Measurements from ENCODE around the gene OIT3. TPM values are rescaled to one million over a fixed set of nuclear protein-coding genes. Genes with fewer than 3 reads are reported as not detected.

OIT3 gene
- under 0.01 TPM in 1 of 2 replicates, not detected in the other for total RNA-seq

DNA sequence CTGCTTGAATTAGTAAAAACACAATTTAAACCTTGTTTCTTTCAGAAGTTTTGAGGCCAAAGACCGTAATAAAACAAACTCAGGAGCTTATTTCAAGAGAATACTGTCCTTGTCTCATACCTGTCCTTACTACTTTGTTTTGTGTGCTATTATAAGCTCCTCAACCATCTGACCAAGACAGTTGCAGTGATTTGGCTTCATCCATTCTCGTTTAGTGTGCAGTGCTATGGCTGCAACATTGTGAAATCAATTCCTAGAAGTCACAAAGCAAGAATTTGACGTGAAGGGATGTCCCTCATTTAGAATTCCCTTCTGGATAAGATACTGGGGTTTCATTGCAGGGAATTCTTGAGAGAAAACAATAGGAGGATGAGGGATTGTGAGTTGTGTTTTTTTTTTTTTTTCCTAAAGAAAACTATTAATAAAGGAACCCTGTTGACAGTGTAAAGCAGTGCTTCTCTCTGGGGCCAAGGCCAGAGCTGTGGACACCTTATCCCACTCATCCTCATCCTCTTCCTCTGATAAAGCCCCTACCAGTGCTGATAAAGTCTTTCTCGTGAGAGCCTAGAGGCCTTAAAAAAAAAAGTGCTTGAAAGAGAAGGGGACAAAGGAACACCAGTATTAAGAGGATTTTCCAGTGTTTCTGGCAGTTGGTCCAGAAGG lies at the start of gene OIT3:
OIT3 (plus strand) TSS at position 604 of the 663 bp plus-strand sequence. CDS start 60 bp downstream, outside the sequence.

DNA sequence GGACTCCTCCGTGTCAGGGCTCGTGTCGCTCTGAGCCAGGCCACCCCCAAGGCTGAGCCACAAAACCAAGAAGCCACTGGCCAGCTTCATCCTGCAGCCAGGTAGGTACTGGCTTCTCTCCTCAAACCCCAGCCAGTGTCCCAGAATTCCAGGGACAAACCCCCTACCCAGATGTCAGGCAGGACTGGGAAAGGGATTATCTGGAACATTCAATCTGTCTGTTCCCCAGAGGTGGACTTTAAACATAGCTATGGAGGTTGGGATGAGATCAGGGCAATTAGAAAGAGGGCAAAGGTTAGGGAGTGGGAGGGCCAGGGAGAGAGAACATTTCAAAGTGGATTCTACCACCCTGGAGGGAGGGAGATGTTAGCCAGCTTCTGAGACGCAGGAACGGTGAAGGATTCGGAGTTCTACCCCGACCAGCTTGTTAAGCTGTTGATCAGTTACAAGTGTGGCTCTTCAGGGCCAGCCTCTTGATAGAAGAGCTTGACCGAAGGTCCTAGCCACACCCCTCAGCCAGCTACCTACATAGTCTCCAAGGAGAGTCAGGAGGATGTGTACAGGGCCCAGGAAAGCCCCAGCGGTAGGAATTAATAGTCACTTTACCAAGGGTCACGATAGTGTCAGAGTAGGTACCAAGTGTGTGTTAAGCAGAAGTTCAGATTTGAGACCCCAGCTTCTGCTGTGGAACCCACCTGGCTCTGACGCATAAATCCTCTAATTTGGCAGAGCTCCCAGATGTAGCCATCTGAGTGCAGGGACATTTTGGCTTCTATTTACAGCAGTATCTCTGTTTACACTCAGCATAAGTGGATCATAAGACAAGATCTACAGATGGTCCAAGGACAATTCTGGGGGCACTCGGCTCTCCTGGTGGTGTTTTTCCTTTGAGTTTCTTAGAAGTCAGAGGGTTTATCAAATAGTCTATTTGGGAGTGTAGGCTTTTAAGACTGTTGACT lies 61.3 kb downstream of the OIT3 start, which contains the start of gene PLA2G12B:
PLA2G12B (minus strand) TSS at position 211 of the 959 bp plus-strand sequence; CDS start at position 90, 121 bp downstream.

Other genes starting within 250 kb of the OIT3 start
- gene MCU, start 201.6 kb upstream of the OIT3 start, total RNA-seq, result 28.0 and 35.0 TPM in 2 replicates
- gene PLA2G12B, start 61.1 kb downstream of the OIT3 start, total RNA-seq, result not detected in 2 replicates
- gene P4HA1, start 203.1 kb downstream of the OIT3 start, total RNA-seq, result 411 and 711 TPM in 2 replicates
- gene NUDT13, start 216.7 kb downstream of the OIT3 start, total RNA-seq, result 1.2 and 1.4 TPM in 2 replicates

Data from regular cardiac myocyte (primary cell).